Calu3 (cell line): ENCODE data around the gene XPR1. TPM values are rescaled to one million over a fixed set of nuclear protein-coding genes. Genes with fewer than 3 reads are reported as not detected.
"Not testable (repeated sequence)": the region's sequence is repeated elsewhere in the genome, so short reads cannot be mapped to it uniquely, and the experiment has no call there.

Source experiments
- BruUV-seq: library from RNA; stranded (reverse); fragments of 400-500 nt; replicated peaks from 2 replicates; lab custom pipeline; 2021; lab: Mats Ljungman, UMichigan
- CTCF ChIA-PET: fragments of 300-600 bp; sonication (Branson Sonifier 250); formaldehyde crosslinking; loops from one replicate; lab custom pipeline; 2022; ENCODE audit warnings: antibody characterized with exemption; lab: Charles Lee
- DNase-seq: peaks from one replicate; pipeline ENCODE4 v3.0.0; 2022
- H3K27ac Mint-ChIP-seq: one replicate; pipeline ENCODE4 v1.8.0; 2022; ENCODE audit warnings: mixed read lengths; ENCODE audit not compliant: unreplicated experiment
- H3K27me3 Mint-ChIP-seq: one replicate; pipeline ENCODE4 v1.8.0; 2022; ENCODE audit warnings: mixed read lengths; ENCODE audit not compliant: unreplicated experiment
- H3K36me3 Mint-ChIP-seq: one replicate; pipeline ENCODE4 v1.8.0; 2022; ENCODE audit warnings: mild to moderate bottlenecking, moderate library complexity, mixed read lengths; ENCODE audit not compliant: insufficient read depth, unreplicated experiment
- H3K4me1 Mint-ChIP-seq: one replicate; pipeline ENCODE4 v1.8.0; 2022; ENCODE audit warnings: mild to moderate bottlenecking, low read depth, mixed read lengths; ENCODE audit not compliant: unreplicated experiment
- H3K4me3 Mint-ChIP-seq: one replicate; pipeline ENCODE4 v1.8.0; 2022; ENCODE audit warnings: mild to moderate bottlenecking, low read depth, moderate library complexity, mixed read lengths; ENCODE audit not compliant: unreplicated experiment
- H3K9me3 Mint-ChIP-seq: one replicate; pipeline ENCODE4 v1.8.0; 2022; ENCODE audit warnings: low read depth, mixed read lengths; ENCODE audit not compliant: unreplicated experiment
- CTCF ChIP-seq: fragments of 200-600 bp; IDR thresholded peaks from one replicate; pipeline ENCODE4 v1.8.0; 2022; ENCODE audit warnings: antibody characterized with exemption; ENCODE audit not compliant: unreplicated experiment
- intact Hi-C: fragments of 100-400 bp; cut with micrococcal nuclease; formaldehyde crosslinking; loops from one replicate; pipeline ENCODE4 v1.10.0; 2022; ENCODE audit not compliant: unreplicated experiment
- total RNA-seq: library from RNA; stranded (reverse); gene quantifications from 2 replicates; pipeline ENCODE4 v1.2.3, GENCODE V29; 2022

The XPR1 gene
- total RNA-seq, 1 experiment from 2014 or later: 44.5 TPM

GRCh38 chr1:180674603-180675530 lies 43.0 kb downstream of the XPR1 start:
- BruUV-seq: no TSS peak
- H3K4me1 Mint-ChIP-seq: peaks cover 10% of the 10 kb centered on the region
- H3K9me3 Mint-ChIP-seq: peaks cover 8% of the 10 kb centered on the region
- H3K4me3 Mint-ChIP-seq: no peak overlapping the region
- intact Hi-C loops: no loop called here
- H3K27ac Mint-ChIP-seq: no peak overlapping the region
- CTCF ChIA-PET: interaction anchor here (0.6 kb wide), 1 partner anchor 448 kb away, joined by 3 read pairs; no protein-coding TSS in a partner anchor
- no peak for TF ChIP-seq CTCF
- DNase-seq: no peak
- no peaks in the 10 kb centered on the region for H3K36me3 Mint-ChIP-seq
- H3K27me3 Mint-ChIP-seq: no peaks in the 10 kb centered on the region

GRCh38 chr1:180675586-180675985 lies 43.8 kb downstream of the XPR1 start:
- no peaks in the 10 kb centered on the region for H3K27me3 Mint-ChIP-seq
- DNase-seq: no peak

GRCh38 chr1:180680558-180681144 lies 48.8 kb downstream of the XPR1 start:
- Mint-ChIP-seq H3K4me1 (peaks cover 10% of the 10 kb centered on the region), H3K27me3 (no peaks in the 10 kb centered on the region), H3K27ac (no peak overlapping the region), H3K36me3 (no peaks in the 10 kb centered on the region), H3K4me3 (no peak overlapping the region), H3K9me3 (no peaks in the 10 kb centered on the region)
- no peak for TF ChIP-seq CTCF
- intact Hi-C loops: no loop called here
- CTCF ChIA-PET: no interaction called here
- DNase-seq: no peak
- no TSS peak for BruUV-seq

More at GRCh38 chr1:180675586-180675985, 43.8 kb downstream of the XPR1 start:
- H3K4me1 Mint-ChIP-seq: peaks cover 10% of the 10 kb centered on the region
- CTCF ChIA-PET: no interaction called here
- no peak overlapping the region for H3K4me3 Mint-ChIP-seq
- BruUV-seq: no TSS peak
- intact Hi-C loops: no loop called here
- no peaks in the 10 kb centered on the region for H3K36me3 Mint-ChIP-seq
- H3K27ac Mint-ChIP-seq: no peak overlapping the region
- TF ChIP-seq CTCF: no peak
- peaks cover 6% of the 10 kb centered on the region for H3K9me3 Mint-ChIP-seq

GRCh38 chr1:180683117-180683516 lies 51.3 kb downstream of the XPR1 start:
- H3K36me3 Mint-ChIP-seq, H3K27me3 Mint-ChIP-seq, H3K4me3 Mint-ChIP-seq, H3K27ac Mint-ChIP-seq, DNase-seq, intact Hi-C loops, H3K9me3 Mint-ChIP-seq, H3K4me1 Mint-ChIP-seq, CTCF ChIA-PET, BruUV-seq: not testable (repeated sequence)
